ENCODE results near the gene PLGRKT. TPM values are rescaled to one million over a fixed set of nuclear protein-coding genes. Genes with fewer than 3 reads are reported as not detected.
"Not testable (repeated sequence)": the region's sequence is repeated elsewhere in the genome, so short reads cannot be mapped to it uniquely, and the experiment has no call there.

The PLGRKT gene
- polyA plus RNA-seq, 1 donor from 2014 or later: 80.0 TPM

DNA sequence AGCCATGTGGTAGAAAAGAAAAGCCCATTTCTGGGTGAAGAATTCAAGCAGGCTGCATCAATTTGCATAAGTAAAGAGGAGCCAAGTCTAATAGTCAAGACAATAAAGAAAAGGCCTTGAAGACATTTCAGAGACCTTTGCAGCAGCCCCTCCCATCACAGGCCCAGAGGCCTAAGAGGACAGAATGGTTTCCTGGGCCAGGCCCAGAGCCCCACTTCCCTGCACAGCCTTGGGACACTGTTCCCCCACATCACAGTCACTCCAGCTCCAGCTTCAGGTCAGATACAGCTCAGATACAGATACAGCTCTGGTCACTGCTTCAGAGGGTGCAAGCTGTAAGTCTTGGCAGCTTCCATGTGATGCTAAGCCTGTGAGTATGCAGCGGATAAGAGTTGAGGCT is 29.1 kb downstream of the PLGRKT start:
- H3K36me3 ChIP-seq (ENCODE audit: insufficient read depth, low read length): no peaks in the 10 kb centered on the region
- H3K27ac ChIP-seq (ENCODE audit: low read length): no peak overlapping the region
- no peaks in the 10 kb centered on the region for H3K27me3 ChIP-seq (ENCODE audit: insufficient read depth, low read depth, low read length)
- H3K9ac ChIP-seq (ENCODE audit: low read length): no peak overlapping the region
- no peaks in the 10 kb centered on the region for H3F3A ChIP-seq (ENCODE audit: insufficient read depth, low read length, poor library complexity, severe bottlenecking)
- H3K4me2 ChIP-seq (ENCODE audit: low read length): no peak overlapping the region
- no peaks in the 10 kb centered on the region for H3K9me3 ChIP-seq (ENCODE audit: low read length)
- H3K4me3 ChIP-seq (ENCODE audit: low read length): no peak overlapping the region
- no peaks in the 10 kb centered on the region for H3K9me2 ChIP-seq (ENCODE audit: insufficient read depth, low read length)
- TF ChIP-seq EP300 (conservative IDR thresholded peaks at IDR 0.05; ENCODE audit: poor library complexity, severe bottlenecking) (no peak), TAF1 (IDR thresholded peaks at IDR 0.05; ENCODE audit: low read depth) (no peak), RAD21 (conservative IDR thresholded peaks at IDR 0.05) (no peak), EZH2 (IDR thresholded peaks at IDR 0.05; ENCODE audit: borderline replicate concordance, insufficient read depth, low read length, poor library complexity, severe bottlenecking) (no peak), POLR2AphosphoS5 (IDR thresholded peaks at IDR 0.05) (no peak), SMC3 (conservative IDR thresholded peaks at IDR 0.05; ENCODE audit: poor library complexity) (no peak), MXI1 (conservative IDR thresholded peaks at IDR 0.05; ENCODE audit: poor library complexity, severe bottlenecking) (no peak)
- TF ChIP-seq, protein P1, sequence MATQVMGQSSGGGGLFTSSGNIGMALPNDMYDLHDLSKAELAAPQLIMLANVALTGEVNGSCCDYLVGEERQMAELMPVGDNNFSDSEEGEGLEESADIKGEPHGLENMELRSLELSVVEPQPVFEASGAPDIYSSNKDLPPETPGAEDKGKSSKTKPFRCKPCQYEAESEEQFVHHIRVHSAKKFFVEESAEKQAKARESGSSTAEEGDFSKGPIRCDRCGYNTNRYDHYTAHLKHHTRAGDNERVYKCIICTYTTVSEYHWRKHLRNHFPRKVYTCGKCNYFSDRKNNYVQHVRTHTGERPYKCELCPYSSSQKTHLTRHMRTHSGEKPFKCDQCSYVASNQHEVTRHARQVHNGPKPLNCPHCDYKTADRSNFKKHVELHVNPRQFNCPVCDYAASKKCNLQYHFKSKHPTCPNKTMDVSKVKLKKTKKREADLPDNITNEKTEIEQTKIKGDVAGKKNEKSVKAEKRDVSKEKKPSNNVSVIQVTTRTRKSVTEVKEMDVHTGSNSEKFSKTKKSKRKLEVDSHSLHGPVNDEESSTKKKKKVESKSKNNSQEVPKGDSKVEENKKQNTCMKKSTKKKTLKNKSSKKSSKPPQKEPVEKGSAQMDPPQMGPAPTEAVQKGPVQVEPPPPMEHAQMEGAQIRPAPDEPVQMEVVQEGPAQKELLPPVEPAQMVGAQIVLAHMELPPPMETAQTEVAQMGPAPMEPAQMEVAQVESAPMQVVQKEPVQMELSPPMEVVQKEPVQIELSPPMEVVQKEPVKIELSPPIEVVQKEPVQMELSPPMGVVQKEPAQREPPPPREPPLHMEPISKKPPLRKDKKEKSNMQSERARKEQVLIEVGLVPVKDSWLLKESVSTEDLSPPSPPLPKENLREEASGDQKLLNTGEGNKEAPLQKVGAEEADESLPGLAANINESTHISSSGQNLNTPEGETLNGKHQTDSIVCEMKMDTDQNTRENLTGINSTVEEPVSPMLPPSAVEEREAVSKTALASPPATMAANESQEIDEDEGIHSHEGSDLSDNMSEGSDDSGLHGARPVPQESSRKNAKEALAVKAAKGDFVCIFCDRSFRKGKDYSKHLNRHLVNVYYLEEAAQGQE (IDR thresholded peaks at IDR 0.05; ENCODE audit: borderline replicate concordance): no peak
- TF ChIP-seq, protein P2, sequence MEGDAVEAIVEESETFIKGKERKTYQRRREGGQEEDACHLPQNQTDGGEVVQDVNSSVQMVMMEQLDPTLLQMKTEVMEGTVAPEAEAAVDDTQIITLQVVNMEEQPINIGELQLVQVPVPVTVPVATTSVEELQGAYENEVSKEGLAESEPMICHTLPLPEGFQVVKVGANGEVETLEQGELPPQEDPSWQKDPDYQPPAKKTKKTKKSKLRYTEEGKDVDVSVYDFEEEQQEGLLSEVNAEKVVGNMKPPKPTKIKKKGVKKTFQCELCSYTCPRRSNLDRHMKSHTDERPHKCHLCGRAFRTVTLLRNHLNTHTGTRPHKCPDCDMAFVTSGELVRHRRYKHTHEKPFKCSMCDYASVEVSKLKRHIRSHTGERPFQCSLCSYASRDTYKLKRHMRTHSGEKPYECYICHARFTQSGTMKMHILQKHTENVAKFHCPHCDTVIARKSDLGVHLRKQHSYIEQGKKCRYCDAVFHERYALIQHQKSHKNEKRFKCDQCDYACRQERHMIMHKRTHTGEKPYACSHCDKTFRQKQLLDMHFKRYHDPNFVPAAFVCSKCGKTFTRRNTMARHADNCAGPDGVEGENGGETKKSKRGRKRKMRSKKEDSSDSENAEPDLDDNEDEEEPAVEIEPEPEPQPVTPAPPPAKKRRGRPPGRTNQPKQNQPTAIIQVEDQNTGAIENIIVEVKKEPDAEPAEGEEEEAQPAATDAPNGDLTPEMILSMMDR (IDR thresholded peaks at IDR 0.05; ENCODE audit: poor library complexity, severe bottlenecking): no peak
- no peaks in the 10 kb centered on the region for H4K20me1 ChIP-seq (ENCODE audit: insufficient read depth)
- no peaks in the 10 kb centered on the region for H3K79me2 ChIP-seq (replicated peaks; ENCODE audit: insufficient read depth, low read length)
- H2AFZ ChIP-seq (ENCODE audit: low read depth, low read length): no peak overlapping the region

DNA sequence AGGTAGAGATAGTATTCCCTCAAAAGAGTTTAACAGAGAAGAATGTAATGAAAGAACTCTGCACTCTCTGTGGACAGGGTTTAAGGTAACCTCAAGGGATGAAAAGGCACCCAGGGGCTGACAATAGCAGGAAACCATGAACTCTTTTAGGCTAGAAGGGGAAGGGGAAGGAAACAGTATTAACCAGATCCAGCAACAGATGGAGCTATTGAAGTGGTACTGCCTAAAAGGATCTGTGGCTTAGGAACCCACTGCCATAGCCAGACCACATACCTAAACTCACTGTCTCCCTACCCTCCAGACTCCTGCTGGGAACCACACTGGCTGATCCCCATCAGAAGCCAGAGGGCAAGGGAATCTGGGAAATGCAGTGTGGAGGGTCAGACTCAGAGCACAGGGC is 35.5 kb downstream of the PLGRKT start:
- no peaks in the 10 kb centered on the region for H3F3A ChIP-seq (ENCODE audit: insufficient read depth, low read length, poor library complexity, severe bottlenecking)
- H3K4me3 ChIP-seq (ENCODE audit: low read length): no peak overlapping the region
- TF ChIP-seq, protein P1 (IDR thresholded peaks at IDR 0.05; ENCODE audit: borderline replicate concordance): no peak
- TF ChIP-seq SMC3 (conservative IDR thresholded peaks at IDR 0.05; ENCODE audit: poor library complexity) (no peak), EP300 (conservative IDR thresholded peaks at IDR 0.05; ENCODE audit: poor library complexity, severe bottlenecking) (no peak), RAD21 (conservative IDR thresholded peaks at IDR 0.05) (no peak), EZH2 (IDR thresholded peaks at IDR 0.05; ENCODE audit: borderline replicate concordance, insufficient read depth, low read length, poor library complexity, severe bottlenecking) (no peak), MXI1 (conservative IDR thresholded peaks at IDR 0.05; ENCODE audit: poor library complexity, severe bottlenecking) (no peak), TAF1 (IDR thresholded peaks at IDR 0.05; ENCODE audit: low read depth) (no peak), POLR2AphosphoS5 (IDR thresholded peaks at IDR 0.05) (no peak)
- TF ChIP-seq, protein P2 (IDR thresholded peaks at IDR 0.05; ENCODE audit: poor library complexity, severe bottlenecking): no peak
- H3K36me3 ChIP-seq (ENCODE audit: insufficient read depth, low read length): no peaks in the 10 kb centered on the region
- no peaks in the 10 kb centered on the region for H4K20me1 ChIP-seq (ENCODE audit: insufficient read depth)
- H3K27ac ChIP-seq (ENCODE audit: low read length): no peak overlapping the region
- no peak overlapping the region for H2AFZ ChIP-seq (ENCODE audit: low read depth, low read length)
- H3K4me2 ChIP-seq (ENCODE audit: low read length): no peak overlapping the region
- no peaks in the 10 kb centered on the region for H3K27me3 ChIP-seq (ENCODE audit: insufficient read depth, low read depth, low read length)
- no peaks in the 10 kb centered on the region for H3K9me3 ChIP-seq (ENCODE audit: low read length)
- H3K9ac ChIP-seq (ENCODE audit: low read length): no peak overlapping the region
- H3K9me2 ChIP-seq (ENCODE audit: insufficient read depth, low read length): no peaks in the 10 kb centered on the region
- no peaks in the 10 kb centered on the region for H3K79me2 ChIP-seq (replicated peaks; ENCODE audit: insufficient read depth, low read length)

DNA sequence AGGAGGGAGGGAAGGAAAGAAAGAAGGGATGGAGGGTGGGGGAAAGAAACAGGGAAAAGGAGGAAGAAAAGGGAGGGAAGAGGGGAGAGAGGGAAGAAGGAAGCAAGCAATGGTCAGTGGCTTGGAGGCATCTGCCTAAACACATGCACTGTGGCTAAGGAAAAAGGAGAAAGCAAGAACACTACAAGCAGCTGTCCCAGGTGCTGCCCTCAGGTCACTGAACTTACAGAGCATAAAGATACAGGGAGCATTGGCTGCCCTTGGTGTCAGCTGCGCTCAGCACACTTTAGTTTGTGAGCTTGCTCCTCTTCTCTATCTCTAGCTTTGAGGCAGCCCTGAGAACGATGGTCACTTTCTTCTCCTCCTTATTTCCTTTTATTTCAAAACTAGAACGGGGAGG is 40.2 kb downstream of the PLGRKT start:
- not testable (repeated sequence) for H3K27ac ChIP-seq (ENCODE audit: low read length); H3K9ac ChIP-seq (ENCODE audit: low read length); H3K27me3 ChIP-seq (ENCODE audit: insufficient read depth, low read depth, low read length); H3K9me2 ChIP-seq (ENCODE audit: insufficient read depth, low read length); H2AFZ ChIP-seq (ENCODE audit: low read depth, low read length); H3K36me3 ChIP-seq (ENCODE audit: insufficient read depth, low read length); H3K4me2 ChIP-seq (ENCODE audit: low read length); H3F3A ChIP-seq (ENCODE audit: insufficient read depth, low read length, poor library complexity, severe bottlenecking); H4K20me1 ChIP-seq (ENCODE audit: insufficient read depth); H3K9me3 ChIP-seq (ENCODE audit: low read length); H3K4me3 ChIP-seq (ENCODE audit: low read length); H3K79me2 ChIP-seq (replicated peaks; ENCODE audit: insufficient read depth, low read length)
